ENCODE data around the gene IQSEC3.

The IQSEC3 gene

GRCh38 chr12:167959-168600 is 101.5 kb downstream of the IQSEC3 start:
- DNase-seq: no peak

- no peak for DNase-seq
These were observed 102.4 kb downstream of the IQSEC3 start for GRCh38 chr12:168763-169525.

GRCh38 chr12:169528-170370 is 103.2 kb downstream of the IQSEC3 start:
- DNase-seq: no peak

- DNase-seq: no peak
These were observed 104.0 kb downstream of the IQSEC3 start for GRCh38 chr12:170371-171225.

- DNase-seq: no peak
These were observed 104.7 kb downstream of the IQSEC3 start for GRCh38 chr12:171276-171675.

- DNase-seq: no peak
These were observed 105.4 kb downstream of the IQSEC3 start for GRCh38 chr12:171743-172676.

GRCh38 chr12:172732-173161 is 106.2 kb downstream of the IQSEC3 start:
- DNase-seq: no peak

GRCh38 chr12:174124-174523 is 107.6 kb downstream of the IQSEC3 start:
- no peak for DNase-seq

- no peak for DNase-seq
These were observed 108.0 kb downstream of the IQSEC3 start for GRCh38 chr12:174596-174995.

GRCh38 chr12:175250-175649 is 108.7 kb downstream of the IQSEC3 start:
- no peak for DNase-seq

GRCh38 chr12:175759-176158 is 109.2 kb downstream of the IQSEC3 start:
- DNase-seq: no peak

- DNase-seq: no peak
These were observed 110.0 kb downstream of the IQSEC3 start for GRCh38 chr12:176321-177181.

- DNase-seq: no peak
These were observed 110.9 kb downstream of the IQSEC3 start for GRCh38 chr12:177336-177979.

- no peak for DNase-seq
These were observed 111.6 kb downstream of the IQSEC3 start for GRCh38 chr12:177980-178828.

- no peak for DNase-seq
These were observed 112.2 kb downstream of the IQSEC3 start for GRCh38 chr12:178829-179109.

- DNase-seq: no peak
These were observed 112.7 kb downstream of the IQSEC3 start for GRCh38 chr12:179131-179884.

- no peak for DNase-seq
These were observed 113.3 kb downstream of the IQSEC3 start for GRCh38 chr12:179885-180284.

- no peak for DNase-seq
These were observed 113.9 kb downstream of the IQSEC3 start for GRCh38 chr12:180445-180844.

Measured in SW 1271 (cell line).